AG09319 (cell line): ENCODE results near the gene RNF125.
"Not testable (repeated sequence)": the region's sequence is repeated elsewhere in the genome, so short reads cannot be mapped to it uniquely, and the experiment has no call there.

Experiments
- DNase-seq: peaks from one replicate; pipeline ENCODE4 v3.0.0-alpha.2; 2010; ENCODE audit warnings: low read depth; ENCODE audit errors: extremely low read depth
- TF ChIP-seq, protein P1 (sequence below): IDR thresholded peaks from 2 replicates; pipeline ENCODE4 v1.5.1; 2011; ENCODE audit warnings: low read depth, mild to moderate bottlenecking, inconsistent platforms, low read length, moderate library complexity

RNF125 gene

DNA sequence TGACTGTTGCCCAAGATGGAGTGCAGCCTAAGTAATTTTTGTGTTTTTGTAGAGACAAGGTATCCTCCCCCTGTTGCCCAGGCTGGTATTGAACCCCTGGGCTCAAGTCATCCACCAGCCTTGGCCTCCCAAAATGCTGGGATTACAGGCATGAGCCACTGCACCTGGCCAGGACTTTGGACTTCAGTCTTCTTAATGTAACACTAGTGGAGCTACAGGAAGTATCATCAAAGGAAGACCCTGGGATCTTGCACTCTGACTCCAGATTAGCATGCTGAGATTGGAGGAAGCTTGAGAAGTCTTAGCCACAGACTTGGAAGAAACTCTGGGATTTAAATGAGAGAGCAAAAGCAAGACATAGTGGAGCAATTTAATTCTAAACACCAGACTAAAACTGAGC is 37.8 kb upstream of the RNF125 start:
- DNase-seq: no peak
- TF ChIP-seq, protein P1, sequence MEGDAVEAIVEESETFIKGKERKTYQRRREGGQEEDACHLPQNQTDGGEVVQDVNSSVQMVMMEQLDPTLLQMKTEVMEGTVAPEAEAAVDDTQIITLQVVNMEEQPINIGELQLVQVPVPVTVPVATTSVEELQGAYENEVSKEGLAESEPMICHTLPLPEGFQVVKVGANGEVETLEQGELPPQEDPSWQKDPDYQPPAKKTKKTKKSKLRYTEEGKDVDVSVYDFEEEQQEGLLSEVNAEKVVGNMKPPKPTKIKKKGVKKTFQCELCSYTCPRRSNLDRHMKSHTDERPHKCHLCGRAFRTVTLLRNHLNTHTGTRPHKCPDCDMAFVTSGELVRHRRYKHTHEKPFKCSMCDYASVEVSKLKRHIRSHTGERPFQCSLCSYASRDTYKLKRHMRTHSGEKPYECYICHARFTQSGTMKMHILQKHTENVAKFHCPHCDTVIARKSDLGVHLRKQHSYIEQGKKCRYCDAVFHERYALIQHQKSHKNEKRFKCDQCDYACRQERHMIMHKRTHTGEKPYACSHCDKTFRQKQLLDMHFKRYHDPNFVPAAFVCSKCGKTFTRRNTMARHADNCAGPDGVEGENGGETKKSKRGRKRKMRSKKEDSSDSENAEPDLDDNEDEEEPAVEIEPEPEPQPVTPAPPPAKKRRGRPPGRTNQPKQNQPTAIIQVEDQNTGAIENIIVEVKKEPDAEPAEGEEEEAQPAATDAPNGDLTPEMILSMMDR: no peak

DNA sequence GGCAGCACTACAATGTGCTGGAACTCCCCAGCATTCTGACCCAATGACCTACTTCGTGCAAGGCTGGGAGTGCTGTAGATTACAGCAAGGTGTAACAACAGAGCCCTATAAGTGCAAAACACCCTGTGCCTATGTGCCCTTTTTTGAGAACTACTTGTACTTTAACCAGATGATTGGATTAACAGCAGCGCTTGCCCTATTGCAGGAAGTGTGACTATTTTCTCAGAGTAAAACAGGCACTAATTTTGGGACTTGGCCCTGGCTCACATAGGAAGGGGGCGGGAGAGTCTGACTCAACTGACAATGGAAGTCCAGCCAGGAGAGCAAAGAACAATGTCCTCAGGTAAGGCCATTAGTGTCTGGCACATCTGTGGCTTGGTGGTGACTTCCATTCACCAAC is 35.6 kb upstream of the RNF125 start:
- TF ChIP-seq, protein P1: no peak
- DNase-seq: no peak

DNA sequence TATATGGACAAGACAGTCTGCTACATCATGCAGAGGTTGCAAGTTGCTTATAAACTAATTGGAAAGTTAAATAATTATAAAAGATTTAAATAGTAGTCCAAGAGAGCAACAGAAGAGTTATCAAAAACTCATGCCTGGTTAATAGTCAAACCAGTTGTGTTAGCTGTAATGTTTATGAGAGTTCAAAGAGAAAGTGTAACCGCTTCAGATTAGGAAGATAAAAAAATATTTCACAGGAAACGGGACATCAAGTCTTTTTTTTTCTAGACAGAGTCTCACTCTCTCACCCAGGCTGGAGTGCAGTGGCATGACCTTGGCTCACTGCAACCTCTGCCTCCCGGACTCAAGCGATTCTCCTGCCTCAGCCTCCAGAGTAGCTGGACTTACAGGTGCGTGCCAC is 34.6 kb upstream of the RNF125 start:
- TF ChIP-seq, protein P1: no peak
- DNase-seq: no peak

DNA sequence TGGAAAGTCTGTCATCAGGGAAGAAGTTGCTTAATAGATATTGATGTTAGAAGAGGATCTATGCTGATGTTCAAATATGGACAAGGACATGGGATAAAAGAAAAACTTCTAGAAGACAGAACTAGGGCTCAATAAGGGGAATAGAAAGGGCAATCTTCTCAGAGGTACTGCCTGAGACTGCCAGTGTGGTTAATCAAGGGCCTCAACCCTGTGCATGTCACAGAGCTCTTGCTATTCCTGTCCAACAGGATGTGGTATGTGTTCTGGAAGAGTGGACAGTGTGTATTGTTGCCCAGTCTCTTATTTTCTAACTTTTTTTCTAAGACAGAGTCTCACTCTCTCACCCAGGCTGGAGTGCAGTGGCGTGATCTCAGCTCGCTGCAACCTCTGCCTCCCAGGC is 27.8 kb upstream of the RNF125 start:
- DNase-seq: no peak
- TF ChIP-seq, protein P1: no peak

DNA sequence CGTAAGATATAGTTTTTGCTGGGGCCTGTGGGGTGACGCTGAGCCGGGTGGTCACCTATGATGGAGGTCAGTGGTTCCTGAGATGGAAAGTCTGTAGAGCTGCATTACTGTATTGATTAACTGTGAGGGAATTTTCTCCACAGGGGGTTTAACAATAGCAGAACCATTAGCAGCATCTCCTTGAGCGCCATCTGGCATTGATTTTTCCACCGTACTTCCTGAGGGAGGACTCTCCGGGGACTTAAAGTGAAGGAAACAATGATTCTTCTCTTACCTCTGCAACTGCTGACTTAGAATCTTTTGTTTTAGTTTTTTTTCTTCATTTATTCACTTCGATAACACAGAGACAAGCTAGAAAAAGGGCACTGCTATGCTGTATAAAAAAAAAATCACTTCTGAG is 22.6 kb upstream of the RNF125 start:
- DNase-seq: no peak
- TF ChIP-seq, protein P1: no peak

DNA sequence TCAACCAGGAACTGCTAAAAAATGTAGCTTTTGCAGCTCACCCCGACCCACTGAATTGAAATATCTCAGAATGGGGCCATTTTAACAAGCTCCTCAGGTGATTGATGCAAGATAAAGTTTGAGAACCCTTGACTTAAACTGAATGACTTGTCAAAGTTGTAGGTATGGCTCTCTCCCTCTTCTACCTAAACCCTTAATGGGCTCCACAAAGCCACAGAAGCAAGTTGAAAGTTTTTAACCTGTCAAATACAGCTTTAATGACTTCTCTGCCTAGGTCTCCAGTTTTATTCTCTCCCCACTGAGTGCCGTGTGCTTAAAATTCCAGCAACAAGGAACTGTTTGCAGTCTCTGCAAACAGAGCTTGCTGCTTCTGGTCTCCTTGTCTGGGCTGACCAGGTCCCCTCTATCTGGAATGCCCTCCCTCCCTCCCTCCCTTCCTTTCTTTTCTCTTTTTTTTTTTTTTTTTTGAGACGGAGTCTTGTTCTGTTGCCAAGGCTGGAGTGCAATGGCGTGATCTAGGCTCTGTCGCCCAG is 19.7 kb upstream of the RNF125 start:
- no peak for DNase-seq
- TF ChIP-seq, protein P1: no peak

DNA sequence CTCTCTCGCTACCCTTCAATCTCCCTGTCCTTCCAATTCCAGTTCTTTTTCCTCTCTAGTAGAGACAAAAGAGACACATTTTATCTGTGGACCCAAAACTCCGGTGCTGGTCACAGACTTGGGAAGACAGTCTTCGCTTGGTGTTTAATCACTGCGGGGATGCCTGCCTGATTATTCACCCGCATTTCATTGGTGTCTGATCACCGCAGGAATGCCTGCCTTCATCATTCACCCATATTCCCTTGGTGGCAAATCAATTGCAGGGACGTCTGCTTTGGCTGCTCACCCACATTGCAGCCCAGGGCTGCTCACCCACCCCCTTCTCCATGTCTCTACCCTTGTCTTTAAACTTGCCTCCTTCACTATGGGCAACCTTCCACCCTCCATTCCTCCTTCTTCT is 17.5 kb upstream of the RNF125 start:
- DNase-seq: not testable (repeated sequence)

DNA sequence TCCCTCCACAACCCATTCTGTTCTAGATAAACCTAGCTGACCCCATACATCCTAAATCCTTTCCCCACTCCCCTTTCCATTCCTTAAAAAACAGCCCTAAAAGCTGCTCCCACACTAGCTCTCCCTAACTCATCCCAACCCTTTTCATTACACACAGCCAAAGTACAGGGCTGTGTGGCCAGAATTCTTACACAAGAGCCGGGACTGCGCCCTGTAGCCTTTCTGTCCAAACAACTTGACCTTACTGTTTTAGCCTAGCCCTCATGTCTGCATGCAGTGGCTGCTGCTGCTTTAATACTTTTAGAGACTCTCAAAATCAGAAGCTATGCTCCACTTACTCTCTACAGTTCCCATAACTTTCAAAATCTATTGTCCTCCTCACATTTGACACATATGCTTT is 14.8 kb upstream of the RNF125 start:
- DNase-seq: not testable (repeated sequence)
